Liver (tissue), 9 donors: ENCODE results near the gene AMPD3. TPM values are rescaled to one million over a fixed set of nuclear protein-coding genes. Genes with fewer than 3 reads are reported as not detected.

Source experiments
- DNase-seq: peaks from one replicate; pipeline ENCODE4 v3.0.0-alpha.2; 2017; ENCODE audit warnings: low spot score
- H3K27ac ChIP-seq, 2 donors: one replicate each; pipeline ENCODE4 v1.7.0; 2013; ENCODE audit warnings: inconsistent platforms in 2 of 2, low read length in 2 of 2, control low read depth in 1 of 2, low read depth in 1 of 2, mild to moderate bottlenecking in 1 of 2
- H3K27me3 ChIP-seq, 4 donors: one replicate each; pipeline versions ENCODE4 v1.6.1 to v1.7.0; 2013; ENCODE audit warnings: low read length in 3 of 4, inconsistent platforms in 1 of 4, mild to moderate bottlenecking in 1 of 4, moderate library complexity in 1 of 4; ENCODE audit not compliant: control insufficient read depth in 4 of 4, insufficient read depth in 4 of 4
- H3K36me3 ChIP-seq, 4 donors: one replicate each; pipeline versions ENCODE4 v1.6.1 to v1.7.0; 2013; ENCODE audit warnings: low read length in 3 of 4, mild to moderate bottlenecking in 3 of 4, low read depth in 1 of 4, moderate library complexity in 1 of 4; ENCODE audit not compliant: control insufficient read depth in 4 of 4, insufficient read depth in 3 of 4
- H3K4me1 ChIP-seq, 4 donors: one replicate each; pipeline versions ENCODE4 v1.6.1 to v1.7.0; 2013; ENCODE audit warnings: low read length in 3 of 4, mild to moderate bottlenecking in 3 of 4, moderate library complexity in 1 of 4; ENCODE audit not compliant: control insufficient read depth in 4 of 4, insufficient read depth in 4 of 4
- H3K4me3 ChIP-seq, 3 donors: one replicate each; pipeline versions ENCODE4 v1.6.1 to v1.7.0; 2013; ENCODE audit warnings: low read length in 3 of 3, control low read depth in 1 of 3, low read depth in 1 of 3, mild to moderate bottlenecking in 1 of 3
- H3K9ac ChIP-seq, 2 donors: one replicate each; pipeline ENCODE4 v1.7.0; 2013; ENCODE audit warnings: low read length in 2 of 2, mild to moderate bottlenecking in 2 of 2, moderate library complexity in 2 of 2, control low read depth in 1 of 2, low read depth in 1 of 2
- H3K9me3 ChIP-seq, 4 donors: one replicate each; pipeline versions ENCODE4 v1.6.1 to v1.7.0; 2013; ENCODE audit warnings: low read length in 3 of 4; ENCODE audit not compliant: control insufficient read depth in 4 of 4
- EGR1 ChIP-seq, 2 donors: IDR thresholded peaks; 2 replicates each; pipeline ENCODE4 v1.6.1; 2016 to 2018; ENCODE audit warnings: antibody characterized with exemption in 2 of 2, low read depth in 2 of 2
- FOXA1 ChIP-seq: IDR thresholded peaks from 2 replicates; pipeline ENCODE4 v1.6.1; 2016; ENCODE audit warnings: antibody characterized with exemption
- FOXA2 ChIP-seq: IDR thresholded peaks from 2 replicates; pipeline ENCODE4 v1.6.1; 2016; ENCODE audit warnings: antibody characterized with exemption
- HNF4A ChIP-seq, 2 donors: conservative IDR thresholded peaks; 2 replicates each; pipeline ENCODE4 v1.6.1; 2016; ENCODE audit warnings: antibody characterized with exemption in 2 of 2, mild to moderate bottlenecking in 2 of 2
- HNF4G ChIP-seq: IDR thresholded peaks from 2 replicates; pipeline ENCODE4 v1.6.1; 2016; ENCODE audit warnings: antibody characterized with exemption
- MAX ChIP-seq: IDR thresholded peaks from 2 replicates; pipeline ENCODE4 v1.6.1; 2016; ENCODE audit warnings: antibody characterized with exemption
- NR2F2 ChIP-seq: IDR thresholded peaks from 2 replicates; pipeline ENCODE4 v1.6.1; 2016; ENCODE audit warnings: antibody characterized with exemption
- RXRA ChIP-seq, 2 donors: IDR thresholded peaks; 2 replicates each; pipeline ENCODE4 v1.6.1; 2017 to 2018; ENCODE audit warnings: antibody characterized with exemption in 2 of 2, mild to moderate bottlenecking in 1 of 2
- SP1 ChIP-seq: IDR thresholded peaks from 2 replicates; pipeline ENCODE4 v1.6.1; 2018; ENCODE audit warnings: antibody characterized with exemption, mild to moderate bottlenecking
- WGBS: extraction: QIAGEN DNeasy Blood & Tissue Kit; methylation state at CpG from one replicate; pipeline ENCODE4 v1.1.7; 2013; 5-methylcytosine and 5-hydroxymethylcytosine counted together
- polyA plus RNA-seq, 2 donors: library from polyadenylated mRNA; stranded (reverse) in 1 of 2; unstranded in 1 of 2; fragments of 200-250 nt in 1 of 2; fragments of >200 nt in 1 of 2; fragmentation: Nextera tagmentation in 1 of 2; extraction: Ambion mirVana in 1 of 2; gene quantifications; one replicate each; pipeline versions ENCODE4 v1.2.1 to v1.2.3, GENCODE V29; 2013 to 2015
- total RNA-seq, 2 donors: library from RNA; depleted of rRNA; stranded (reverse); fragments of >200 nt; gene quantifications; one replicate each; pipeline ENCODE4 v1.2.3, GENCODE V29; 2014
- TF ChIP-seq, protein P1 (sequence below): IDR thresholded peaks from 2 replicates; pipeline ENCODE4 v1.6.1; 2016; ENCODE audit warnings: antibody characterized with exemption
- TF ChIP-seq, protein P2 (sequence below): fragments of 150-350 bp; IDR thresholded peaks from 2 replicates; pipeline ENCODE4 v1.5.1; 2017; ENCODE audit warnings: improper control_type of control experiment, low read depth, low read length; ENCODE audit not compliant: missing input control
- TF ChIP-seq, protein P3 (sequence below): IDR thresholded peaks from 2 replicates; pipeline ENCODE4 v1.6.1; 2016; ENCODE audit warnings: antibody characterized with exemption
- TF ChIP-seq, protein P4 (sequence below): IDR thresholded peaks from 2 replicates; pipeline ENCODE4 v1.6.1; 2016; ENCODE audit warnings: antibody characterized with exemption, mild to moderate bottlenecking
- donor health status: healthy.
- donor health status: healthy.
- donor health status: healthy.
- donor health status: healthy.
- donor health status: healthy.

The AMPD3 gene
- total and polyA plus RNA-seq, 4 donors: 0.40 to 7.4 (median 1.1) TPM

DNA sequence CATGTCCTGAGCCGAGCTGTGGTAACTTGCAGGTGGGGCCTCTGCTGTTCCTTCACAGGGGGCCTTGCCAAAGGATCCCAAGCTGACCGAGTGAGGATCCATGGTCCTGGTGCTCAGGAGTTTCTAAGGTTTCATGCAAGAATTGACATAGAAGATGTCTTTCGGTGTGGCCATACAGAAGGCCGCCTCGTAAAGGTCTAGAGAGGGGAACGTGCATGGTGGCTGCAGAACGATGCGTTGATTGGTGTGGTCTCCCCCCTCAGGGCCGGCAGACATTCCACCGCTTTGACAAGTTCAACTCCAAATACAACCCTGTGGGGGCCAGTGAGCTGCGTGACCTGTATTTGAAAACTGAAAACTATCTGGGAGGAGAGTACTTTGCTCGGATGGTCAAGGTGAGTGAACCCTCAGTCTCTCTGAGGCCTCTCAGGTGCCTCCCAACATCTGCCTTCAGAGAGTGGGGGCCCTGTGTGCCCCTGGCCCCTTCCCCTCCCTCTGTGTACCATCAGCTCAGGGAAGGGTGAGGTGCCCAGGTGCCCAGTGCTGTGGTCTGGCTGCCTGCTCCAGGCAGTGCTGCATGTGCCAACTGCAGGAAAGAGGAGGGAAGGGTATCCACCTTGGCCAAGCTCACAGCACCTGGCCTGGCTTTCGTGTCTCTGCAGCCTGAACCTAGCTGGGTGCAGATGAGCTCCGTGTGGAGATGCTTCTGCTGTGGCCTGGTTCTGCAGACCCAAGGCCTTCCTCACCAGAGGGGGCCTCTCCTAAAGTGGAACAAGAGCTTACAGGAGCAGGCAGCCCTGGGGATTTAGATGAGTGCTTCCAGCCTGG, 39.8 kb downstream of the AMPD3 start:
- DNase-seq: peak; percentile 20
- Histone ChIP-seq H3K4me3 (no peak overlapping the region), H3K4me1 (peaks cover 0 to 2% (median 0%) of the 10 kb centered on the region in 4 donors), H3K27me3 (no peaks in the 10 kb centered on the region), H3K27ac (no peak overlapping the region), H3K9ac (no peak overlapping the region), H3K36me3 (peaks cover 0 to 3% (median 0%) of the 10 kb centered on the region in 4 donors), H3K9me3 (no peaks in the 10 kb centered on the region)
- WGBS: 92% methylated on average over 14 of the region's 14 CpGs
- TF ChIP-seq SP1: no peak
- no peak for TF ChIP-seq RXRA (IDR thresholded peaks at IDR 0.05)
- no peak for TF ChIP-seq EGR1 (IDR thresholded peaks at IDR 0.05; ENCODE audit: low read depth in 2 of 2)
- TF ChIP-seq, protein P1, sequence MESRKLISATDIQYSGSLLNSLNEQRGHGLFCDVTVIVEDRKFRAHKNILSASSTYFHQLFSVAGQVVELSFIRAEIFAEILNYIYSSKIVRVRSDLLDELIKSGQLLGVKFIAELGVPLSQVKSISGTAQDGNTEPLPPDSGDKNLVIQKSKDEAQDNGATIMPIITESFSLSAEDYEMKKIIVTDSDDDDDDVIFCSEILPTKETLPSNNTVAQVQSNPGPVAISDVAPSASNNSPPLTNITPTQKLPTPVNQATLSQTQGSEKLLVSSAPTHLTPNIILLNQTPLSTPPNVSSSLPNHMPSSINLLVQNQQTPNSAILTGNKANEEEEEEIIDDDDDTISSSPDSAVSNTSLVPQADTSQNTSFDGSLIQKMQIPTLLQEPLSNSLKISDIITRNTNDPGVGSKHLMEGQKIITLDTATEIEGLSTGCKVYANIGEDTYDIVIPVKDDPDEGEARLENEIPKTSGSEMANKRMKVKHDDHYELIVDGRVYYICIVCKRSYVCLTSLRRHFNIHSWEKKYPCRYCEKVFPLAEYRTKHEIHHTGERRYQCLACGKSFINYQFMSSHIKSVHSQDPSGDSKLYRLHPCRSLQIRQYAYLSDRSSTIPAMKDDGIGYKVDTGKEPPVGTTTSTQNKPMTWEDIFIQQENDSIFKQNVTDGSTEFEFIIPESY: no peak
- TF ChIP-seq FOXA2: no peak
- TF ChIP-seq, protein P2, sequence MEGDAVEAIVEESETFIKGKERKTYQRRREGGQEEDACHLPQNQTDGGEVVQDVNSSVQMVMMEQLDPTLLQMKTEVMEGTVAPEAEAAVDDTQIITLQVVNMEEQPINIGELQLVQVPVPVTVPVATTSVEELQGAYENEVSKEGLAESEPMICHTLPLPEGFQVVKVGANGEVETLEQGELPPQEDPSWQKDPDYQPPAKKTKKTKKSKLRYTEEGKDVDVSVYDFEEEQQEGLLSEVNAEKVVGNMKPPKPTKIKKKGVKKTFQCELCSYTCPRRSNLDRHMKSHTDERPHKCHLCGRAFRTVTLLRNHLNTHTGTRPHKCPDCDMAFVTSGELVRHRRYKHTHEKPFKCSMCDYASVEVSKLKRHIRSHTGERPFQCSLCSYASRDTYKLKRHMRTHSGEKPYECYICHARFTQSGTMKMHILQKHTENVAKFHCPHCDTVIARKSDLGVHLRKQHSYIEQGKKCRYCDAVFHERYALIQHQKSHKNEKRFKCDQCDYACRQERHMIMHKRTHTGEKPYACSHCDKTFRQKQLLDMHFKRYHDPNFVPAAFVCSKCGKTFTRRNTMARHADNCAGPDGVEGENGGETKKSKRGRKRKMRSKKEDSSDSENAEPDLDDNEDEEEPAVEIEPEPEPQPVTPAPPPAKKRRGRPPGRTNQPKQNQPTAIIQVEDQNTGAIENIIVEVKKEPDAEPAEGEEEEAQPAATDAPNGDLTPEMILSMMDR: no peak
- no peak for TF ChIP-seq HNF4A (conservative IDR thresholded peaks at IDR 0.05)
- TF ChIP-seq HNF4G: no peak
- TF ChIP-seq FOXA1: no peak
- TF ChIP-seq, protein P3, sequence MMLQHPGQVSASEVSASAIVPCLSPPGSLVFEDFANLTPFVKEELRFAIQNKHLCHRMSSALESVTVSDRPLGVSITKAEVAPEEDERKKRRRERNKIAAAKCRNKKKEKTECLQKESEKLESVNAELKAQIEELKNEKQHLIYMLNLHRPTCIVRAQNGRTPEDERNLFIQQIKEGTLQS: no peak
- no peak for TF ChIP-seq NR2F2
- TF ChIP-seq, protein P4, sequence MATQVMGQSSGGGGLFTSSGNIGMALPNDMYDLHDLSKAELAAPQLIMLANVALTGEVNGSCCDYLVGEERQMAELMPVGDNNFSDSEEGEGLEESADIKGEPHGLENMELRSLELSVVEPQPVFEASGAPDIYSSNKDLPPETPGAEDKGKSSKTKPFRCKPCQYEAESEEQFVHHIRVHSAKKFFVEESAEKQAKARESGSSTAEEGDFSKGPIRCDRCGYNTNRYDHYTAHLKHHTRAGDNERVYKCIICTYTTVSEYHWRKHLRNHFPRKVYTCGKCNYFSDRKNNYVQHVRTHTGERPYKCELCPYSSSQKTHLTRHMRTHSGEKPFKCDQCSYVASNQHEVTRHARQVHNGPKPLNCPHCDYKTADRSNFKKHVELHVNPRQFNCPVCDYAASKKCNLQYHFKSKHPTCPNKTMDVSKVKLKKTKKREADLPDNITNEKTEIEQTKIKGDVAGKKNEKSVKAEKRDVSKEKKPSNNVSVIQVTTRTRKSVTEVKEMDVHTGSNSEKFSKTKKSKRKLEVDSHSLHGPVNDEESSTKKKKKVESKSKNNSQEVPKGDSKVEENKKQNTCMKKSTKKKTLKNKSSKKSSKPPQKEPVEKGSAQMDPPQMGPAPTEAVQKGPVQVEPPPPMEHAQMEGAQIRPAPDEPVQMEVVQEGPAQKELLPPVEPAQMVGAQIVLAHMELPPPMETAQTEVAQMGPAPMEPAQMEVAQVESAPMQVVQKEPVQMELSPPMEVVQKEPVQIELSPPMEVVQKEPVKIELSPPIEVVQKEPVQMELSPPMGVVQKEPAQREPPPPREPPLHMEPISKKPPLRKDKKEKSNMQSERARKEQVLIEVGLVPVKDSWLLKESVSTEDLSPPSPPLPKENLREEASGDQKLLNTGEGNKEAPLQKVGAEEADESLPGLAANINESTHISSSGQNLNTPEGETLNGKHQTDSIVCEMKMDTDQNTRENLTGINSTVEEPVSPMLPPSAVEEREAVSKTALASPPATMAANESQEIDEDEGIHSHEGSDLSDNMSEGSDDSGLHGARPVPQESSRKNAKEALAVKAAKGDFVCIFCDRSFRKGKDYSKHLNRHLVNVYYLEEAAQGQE: no peak

DNA sequence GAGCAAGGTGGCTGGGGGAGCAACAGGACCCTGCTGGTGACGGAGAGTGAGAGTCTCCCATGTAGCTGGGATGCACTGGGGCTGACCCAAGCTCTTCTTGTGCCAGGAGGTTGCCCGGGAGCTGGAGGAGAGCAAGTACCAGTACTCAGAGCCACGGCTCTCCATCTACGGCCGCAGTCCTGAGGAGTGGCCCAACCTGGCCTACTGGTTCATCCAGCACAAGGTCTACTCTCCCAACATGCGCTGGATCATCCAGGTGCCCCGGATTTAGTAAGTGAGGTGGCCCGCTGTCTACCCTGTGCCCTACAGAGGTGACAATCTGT, 40.4 kb downstream of the AMPD3 start:
- no peak overlapping the region for H3K9ac ChIP-seq
- peaks cover 0 to 3% (median 0%) of the 10 kb centered on the region in 4 donors for H3K36me3 ChIP-seq
- DNase-seq: no peak
- TF ChIP-seq, protein P2: no peak
- no peak for TF ChIP-seq MAX
- H3K27me3 ChIP-seq: no peaks in the 10 kb centered on the region
- H3K4me1 ChIP-seq: peaks cover 0 to 2% (median 0%) of the 10 kb centered on the region in 4 donors
- no peaks in the 10 kb centered on the region for H3K9me3 ChIP-seq
- 97% methylated on average over 8 of the region's 8 CpGs for WGBS
- H3K27ac ChIP-seq: no peak overlapping the region
- H3K4me3 ChIP-seq: no peak overlapping the region
